ENCODE data around the gene SP3. TPM values are rescaled to one million over a fixed set of nuclear protein-coding genes. Genes with fewer than 3 reads are reported as not detected.

SP3 gene
- total RNA-seq, 1 experiment from 2014 or later = 84.5 TPM

GRCh38 chr2:173935305-173935704 lies 29.9 kb downstream of the SP3 start:
- Histone ChIP-seq H3K27ac (ENCODE audit: low read depth, low read length, poor library complexity, severe bottlenecking) (no peak overlapping the region), H3K4me3 (ENCODE audit: low read depth, low read length, poor library complexity, severe bottlenecking) (no peak overlapping the region)
- no TSS peak for BruUV-seq (replicated peaks)

GRCh38 chr2:173934895-173935294 lies 30.3 kb downstream of the SP3 start:
- POLR2A ChIA-PET (ENCODE audit: low non-redundant PET) = no interaction called here
- no TSS peak for BruUV-seq (replicated peaks)
- Histone ChIP-seq H3K9me3 (ENCODE audit: low read depth, low read length, poor library complexity, severe bottlenecking) (no peaks in the 10 kb centered on the region), H3K36me3 (ENCODE audit: insufficient read depth, low read length, poor library complexity, severe bottlenecking) (peaks cover 4% of the 10 kb centered on the region), H3K27me3 (replicated peaks; ENCODE audit: insufficient read depth, low read depth, low read length, poor library complexity) (no peaks in the 10 kb centered on the region), H3K27ac (ENCODE audit: low read depth, low read length, poor library complexity, severe bottlenecking) (no peak overlapping the region), H3K4me3 (ENCODE audit: low read depth, low read length, poor library complexity, severe bottlenecking) (no peak overlapping the region), H3K4me1 (ENCODE audit: insufficient read depth, low read length, poor library complexity, severe bottlenecking) (peaks cover 8% of the 10 kb centered on the region)
- TF ChIP-seq CTCF (conservative IDR thresholded peaks at IDR 0.05; ENCODE audit: low read depth, low read length) = no peak
- TF ChIP-seq EZH2 (IDR thresholded peaks at IDR 0.05; ENCODE audit: borderline replicate concordance, low read depth, low read length, poor library complexity, severe bottlenecking) = no peak
- DNase-seq (ENCODE audit: low spot score) = no peak
- CTCF ChIA-PET = interaction anchor here (0.6 kb wide), 1 partner anchor 51 kb away, joined by 3 read pairs; no protein-coding TSS in a partner anchor
- intact Hi-C loops (cut with micrococcal nuclease; ENCODE audit: unreplicated experiment) = no loop called here

More at GRCh38 chr2:173935305-173935704, 29.9 kb downstream of the SP3 start:
- CTCF ChIA-PET = interaction anchor here (0.6 kb wide), 2 partner anchors 12 to 51 kb away, joined by 3 read pairs; no protein-coding TSS in a partner anchor
- Histone ChIP-seq H3K27me3 (replicated peaks; ENCODE audit: insufficient read depth, low read depth, low read length, poor library complexity) (no peaks in the 10 kb centered on the region), H3K9me3 (ENCODE audit: low read depth, low read length, poor library complexity, severe bottlenecking) (no peaks in the 10 kb centered on the region), H3K4me1 (ENCODE audit: insufficient read depth, low read length, poor library complexity, severe bottlenecking) (peaks cover 8% of the 10 kb centered on the region), H3K36me3 (ENCODE audit: insufficient read depth, low read length, poor library complexity, severe bottlenecking) (peaks cover 4% of the 10 kb centered on the region)
- POLR2A ChIA-PET (ENCODE audit: low non-redundant PET) = no interaction called here
- intact Hi-C loops (cut with micrococcal nuclease; ENCODE audit: unreplicated experiment) = no loop called here
- TF ChIP-seq EZH2 (IDR thresholded peaks at IDR 0.05; ENCODE audit: borderline replicate concordance, low read depth, low read length, poor library complexity, severe bottlenecking) = no peak
- TF ChIP-seq CTCF (conservative IDR thresholded peaks at IDR 0.05; ENCODE audit: low read depth, low read length) = no peak
- DNase-seq (ENCODE audit: low spot score) = no peak

- Histone ChIP-seq H3K27ac (ENCODE audit: low read depth, low read length, poor library complexity, severe bottlenecking) (no peak overlapping the region), H3K27me3 (replicated peaks; ENCODE audit: insufficient read depth, low read depth, low read length, poor library complexity) (no peaks in the 10 kb centered on the region), H3K36me3 (ENCODE audit: insufficient read depth, low read length, poor library complexity, severe bottlenecking) (peaks cover 8% of the 10 kb centered on the region), H3K9me3 (ENCODE audit: low read depth, low read length, poor library complexity, severe bottlenecking) (no peaks in the 10 kb centered on the region), H3K4me3 (ENCODE audit: low read depth, low read length, poor library complexity, severe bottlenecking) (no peak overlapping the region), H3K4me1 (ENCODE audit: insufficient read depth, low read length, poor library complexity, severe bottlenecking) (peaks cover 4% of the 10 kb centered on the region)
- CTCF ChIA-PET = no interaction called here
- no peak for TF ChIP-seq CTCF (conservative IDR thresholded peaks at IDR 0.05; ENCODE audit: low read depth, low read length)
- no peak for TF ChIP-seq EZH2 (IDR thresholded peaks at IDR 0.05; ENCODE audit: borderline replicate concordance, low read depth, low read length, poor library complexity, severe bottlenecking)
- intact Hi-C loops (cut with micrococcal nuclease; ENCODE audit: unreplicated experiment) = no loop called here
- POLR2A ChIA-PET (ENCODE audit: low non-redundant PET) = no interaction called here
- no TSS peak for BruUV-seq (replicated peaks)
- DNase-seq (ENCODE audit: low spot score) = no peak
Measured at GRCh38 chr2:173931751-173932150, 33.4 kb downstream of the SP3 start.

All from A673 (cell line).